ENCODE measurements around the gene SMPDL3B.

Gene SMPDL3B

DNA sequence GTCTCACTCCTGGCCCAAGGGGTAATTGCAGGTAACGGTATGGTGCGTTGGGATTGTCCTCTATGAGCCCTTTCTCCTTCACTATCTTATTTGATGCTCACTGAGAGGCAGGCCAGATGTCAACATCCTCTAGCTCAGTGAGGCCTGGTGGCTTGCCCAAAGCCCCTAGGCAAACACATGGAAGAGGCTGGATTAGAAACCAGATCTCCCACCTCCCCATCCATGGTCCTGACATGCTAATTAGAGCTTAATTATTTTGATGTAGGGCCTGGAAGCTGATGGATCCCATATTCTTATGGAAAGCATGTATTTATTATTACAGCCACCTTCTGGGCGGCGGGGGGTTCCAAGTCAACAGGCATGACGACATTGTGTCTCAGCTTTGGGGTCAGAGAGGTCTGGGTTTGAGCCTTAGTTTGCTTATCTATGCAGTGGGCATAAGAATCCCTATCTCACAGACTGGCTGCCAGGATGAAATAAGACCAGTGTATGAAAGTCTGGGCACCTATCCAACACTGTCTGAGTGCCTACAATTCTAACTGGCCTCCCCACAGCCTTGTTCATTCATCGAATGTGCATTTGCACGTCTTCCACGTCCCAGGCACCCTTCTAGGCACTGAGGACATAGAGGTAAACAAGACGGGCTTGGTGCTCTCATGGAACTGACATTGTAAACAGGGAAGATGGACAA lies 6.2 kb downstream of the SMPDL3B start:
- DNase-seq (ENCODE audit: low read depth in 2 of 2) = no peak

DNA sequence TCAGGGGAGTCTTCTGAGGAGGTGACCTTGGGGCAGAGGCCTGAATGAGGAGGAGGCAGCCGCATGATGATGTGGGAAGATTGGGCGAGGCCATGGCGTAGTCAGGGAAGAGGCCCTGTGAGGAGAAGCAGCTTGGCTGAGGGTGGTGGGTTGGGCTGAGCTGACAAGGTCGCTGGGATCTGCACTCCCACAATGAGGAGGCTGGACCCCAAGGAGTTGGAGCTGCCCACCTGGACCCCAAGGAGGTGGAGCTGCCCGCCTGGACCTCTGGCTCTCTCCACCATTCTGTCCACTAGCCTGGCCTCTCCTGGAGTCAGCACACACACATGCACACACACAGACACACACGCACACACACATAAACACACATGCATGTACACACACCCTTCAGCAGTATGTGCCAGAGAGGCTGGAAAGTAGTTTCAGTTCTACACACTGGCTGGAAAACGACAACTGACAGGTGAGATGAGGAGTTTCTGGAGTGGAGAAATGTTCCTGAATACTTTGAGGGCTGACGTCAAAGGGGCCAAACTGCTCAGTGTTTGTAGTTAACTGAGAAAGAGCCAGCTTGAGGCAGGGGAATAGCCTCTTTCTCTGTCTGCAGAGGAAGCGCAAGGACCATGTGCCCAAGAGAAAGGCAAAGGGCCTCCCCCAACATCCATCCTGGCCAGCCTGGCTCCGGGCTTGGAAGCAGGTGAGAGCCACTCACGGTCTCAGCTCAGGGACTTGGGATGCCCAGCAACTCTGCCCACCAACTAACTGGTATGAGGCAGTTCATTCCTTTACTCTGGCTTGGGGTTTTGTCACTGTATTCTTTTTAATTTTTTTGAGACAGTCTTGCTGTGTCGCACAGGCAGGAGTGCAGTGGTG lies 7.1 kb downstream of the SMPDL3B start:
- no peak for DNase-seq (ENCODE audit: low read depth in 2 of 2)

- no peak for DNase-seq (ENCODE audit: low read depth in 2 of 2)
Observed at GRCh38 chr1:27945020-27945419, 10.2 kb downstream of the SMPDL3B start.

DNA sequence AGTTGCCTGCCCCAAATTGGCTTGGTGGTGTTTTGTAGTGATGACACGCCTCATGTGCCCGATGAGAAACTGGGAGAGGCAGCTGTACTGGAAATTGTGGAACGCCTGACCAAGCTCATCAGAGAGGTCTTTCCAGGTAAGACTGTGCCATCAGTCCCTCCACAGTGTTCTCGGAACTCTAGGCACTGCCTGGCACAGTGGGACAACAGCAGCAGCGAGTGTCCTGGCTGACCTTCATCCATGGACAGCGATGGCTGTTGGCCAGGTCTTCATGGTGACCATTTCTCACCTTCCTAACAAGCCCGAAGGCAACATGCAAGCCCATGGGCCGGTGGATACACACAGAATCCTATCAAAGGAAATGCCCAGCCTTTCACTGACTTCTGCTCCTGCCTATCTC lies 14.2 kb downstream of the SMPDL3B start:
- no peak for DNase-seq (ENCODE audit: low read depth in 2 of 2)

DNA sequence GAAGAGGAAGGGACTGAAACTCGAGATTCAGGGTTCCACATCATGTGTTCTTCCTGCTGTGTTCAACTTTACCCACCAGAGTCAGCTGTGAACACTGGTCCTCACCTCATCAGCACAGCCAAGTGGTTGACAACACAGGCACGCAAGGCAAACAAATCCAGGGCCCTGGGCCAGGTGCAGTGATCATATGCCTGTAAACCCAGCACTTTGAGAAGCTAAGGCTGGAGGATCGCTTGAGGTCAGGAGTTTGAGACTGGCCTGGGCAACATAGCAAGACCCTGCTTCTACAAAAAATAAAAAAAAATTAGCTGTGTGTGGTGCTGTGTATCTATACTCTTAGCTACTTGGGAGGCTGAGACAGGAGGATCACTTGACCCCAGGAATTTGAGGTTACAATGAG lies 16.6 kb downstream of the SMPDL3B start:
- no peak for DNase-seq (ENCODE audit: low read depth in 2 of 2)

DNA sequence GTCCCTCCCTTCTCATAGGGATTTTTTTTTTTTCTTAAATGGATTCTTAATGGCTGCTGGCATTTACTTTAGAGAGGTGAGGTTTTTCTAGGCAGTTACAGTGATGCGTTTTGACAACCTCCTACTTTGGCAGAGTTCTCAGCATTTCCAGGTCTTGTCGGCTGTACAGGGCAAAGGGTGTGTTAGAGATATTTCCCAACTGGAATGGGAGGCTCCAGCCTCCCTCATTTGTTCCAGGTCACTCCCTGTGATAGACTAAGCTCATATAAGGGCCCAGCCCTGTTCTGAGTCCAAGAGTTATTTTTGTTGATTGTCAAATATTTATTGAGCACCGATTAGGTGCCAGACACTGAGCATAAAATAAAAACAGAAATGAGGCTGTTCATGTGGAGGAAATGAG lies 17.3 kb downstream of the SMPDL3B start:
- no peak for DNase-seq (ENCODE audit: low read depth in 2 of 2)

GRCh38 chr1:27954186-27954585 lies 19.4 kb downstream of the SMPDL3B start:
- no peak for DNase-seq (ENCODE audit: low read depth in 2 of 2)

DNA sequence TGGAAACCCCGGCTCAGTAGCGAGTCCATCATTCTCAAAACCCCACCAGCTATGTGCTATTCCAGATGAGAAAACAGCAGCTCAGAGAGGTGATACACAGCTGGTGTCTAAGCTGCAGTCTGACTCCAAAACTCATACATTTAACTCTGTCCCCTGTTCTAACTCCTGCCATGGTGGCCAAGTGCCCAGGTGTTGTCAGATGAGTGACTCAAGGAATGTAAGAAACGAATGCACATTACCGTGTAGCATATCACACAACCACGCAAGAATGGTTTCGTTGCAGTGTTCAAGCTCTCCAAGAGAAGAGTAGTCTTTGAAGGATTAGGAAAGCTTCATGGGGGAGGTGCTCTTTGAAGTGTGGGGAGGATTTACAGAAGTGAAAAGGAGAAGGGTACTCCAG lies 20.3 kb downstream of the SMPDL3B start:
- no peak for DNase-seq (ENCODE audit: low read depth in 2 of 2)

DNA sequence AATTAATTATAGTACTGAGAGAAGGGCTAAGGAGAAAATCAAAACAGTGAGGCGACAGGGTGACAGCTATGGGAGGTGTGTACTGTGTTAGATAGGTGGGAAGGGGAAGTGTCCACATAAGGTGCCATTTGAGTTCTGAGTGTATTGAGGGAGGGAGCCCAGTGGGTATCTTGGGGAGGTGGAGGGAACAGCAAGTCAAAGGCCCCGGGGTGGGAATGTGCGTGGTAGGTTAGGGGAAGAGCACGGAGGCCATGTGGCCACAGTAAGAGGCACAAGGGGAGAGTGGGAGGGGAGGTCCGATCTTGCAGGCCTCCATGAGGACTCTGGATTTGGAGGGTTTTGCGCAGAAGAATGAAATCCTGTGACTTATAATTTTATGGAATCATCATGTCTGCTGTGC lies 22.0 kb downstream of the SMPDL3B start:
- no peak for DNase-seq (ENCODE audit: low read depth in 2 of 2)

GRCh38 chr1:27957655-27958054 lies 22.9 kb downstream of the SMPDL3B start:
- DNase-seq (ENCODE audit: low read depth in 2 of 2) = no peak

DNA sequence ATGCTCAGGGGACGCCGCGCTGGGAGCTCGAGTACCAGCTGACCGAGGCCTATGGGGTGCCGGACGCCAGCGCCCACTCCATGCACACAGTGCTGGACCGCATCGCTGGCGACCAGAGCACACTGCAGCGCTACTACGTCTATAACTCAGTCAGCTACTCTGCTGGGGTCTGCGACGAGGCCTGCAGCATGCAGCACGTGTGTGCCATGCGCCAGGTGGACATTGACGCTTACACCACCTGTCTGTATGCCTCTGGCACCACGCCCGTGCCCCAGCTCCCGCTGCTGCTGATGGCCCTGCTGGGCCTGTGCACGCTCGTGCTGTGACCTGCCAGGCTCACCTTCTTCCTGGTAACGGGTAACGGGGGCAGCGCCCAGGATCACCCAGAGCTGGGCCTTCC lies 23.7 kb downstream of the SMPDL3B start:
- no peak for DNase-seq (ENCODE audit: low read depth in 2 of 2)

GRCh38 chr1:27959792-27960603 lies 25.2 kb downstream of the SMPDL3B start, which contains the start of gene XKR8:
TSS of gene XKR8 (plus strand) at chr1:27959973. CDS start at chr1:27960070, 97 bp downstream.
- DNase-seq (ENCODE audit: low read depth in 2 of 2) = peak; percentile 69 to 71

DNA sequence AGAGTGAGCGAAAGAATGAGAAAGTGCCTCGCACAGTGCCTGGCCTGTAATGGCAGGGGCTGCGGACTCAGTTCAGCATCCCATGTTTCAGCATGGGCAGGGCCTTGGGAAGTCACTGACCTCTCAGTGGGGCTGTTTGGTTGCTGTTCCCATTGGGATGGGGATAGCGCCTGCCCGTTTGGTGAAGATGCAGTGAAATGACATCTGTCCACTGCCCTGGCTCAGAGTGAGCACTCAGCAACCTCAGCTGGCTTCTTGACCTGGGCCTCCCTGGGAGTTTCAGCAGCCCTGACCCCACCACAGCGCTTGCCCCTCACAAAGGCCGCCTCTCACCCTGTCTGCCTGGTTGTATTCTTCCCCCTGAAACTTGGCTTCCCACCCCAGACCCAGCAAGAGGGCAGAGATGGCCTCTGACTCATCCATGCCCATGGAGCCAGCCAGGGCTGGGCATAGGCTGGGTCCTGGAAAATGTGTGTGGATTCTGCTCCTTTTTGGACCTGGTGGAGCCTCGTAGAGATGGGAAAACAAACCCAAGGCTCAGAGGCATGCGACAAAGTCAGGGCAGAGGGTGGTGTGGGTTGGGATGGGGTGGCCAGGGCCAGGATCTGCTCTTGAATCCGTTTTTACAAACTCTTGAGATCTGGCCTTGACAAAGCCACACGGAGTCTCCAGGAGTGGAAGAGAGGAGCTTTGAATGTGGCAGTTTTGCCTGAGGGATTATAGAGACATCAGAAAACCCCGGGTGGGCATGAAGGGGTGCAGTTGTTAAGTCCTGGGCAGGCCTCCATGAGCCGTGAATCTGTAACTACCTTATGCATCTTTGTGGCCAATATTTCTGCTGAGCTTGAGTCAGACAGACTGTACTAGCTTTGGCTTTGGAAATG lies 26.2 kb downstream of the SMPDL3B start:
- no peak for DNase-seq (ENCODE audit: low read depth in 2 of 2)

DNA sequence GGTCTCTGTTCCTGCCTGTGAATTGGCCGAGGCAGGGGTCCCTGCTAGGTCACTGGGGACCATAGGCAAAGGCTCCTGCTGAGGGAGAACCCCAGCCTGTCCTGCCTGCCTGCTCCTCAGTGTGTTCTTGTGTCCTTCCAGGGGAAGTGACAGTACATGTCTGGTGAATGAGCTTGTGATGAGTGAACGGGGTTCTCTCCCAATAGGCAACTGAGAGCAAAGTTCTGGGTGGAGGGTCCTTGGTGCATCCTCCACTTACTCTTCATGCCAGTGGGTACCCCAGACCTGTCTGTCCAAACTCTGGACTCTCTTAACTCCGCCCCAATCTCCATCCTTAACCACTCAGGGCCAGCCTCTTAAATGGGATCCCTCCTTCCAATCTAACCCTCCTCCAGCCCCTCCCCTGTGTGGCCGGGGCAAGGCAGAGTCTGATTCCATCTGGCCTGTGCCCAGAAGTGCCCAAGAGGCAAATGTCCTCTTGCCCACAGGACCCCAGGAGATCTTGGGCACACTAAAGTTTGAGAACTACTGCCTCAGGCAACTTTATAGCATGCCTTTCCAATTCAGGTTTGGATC lies 26.9 kb downstream of the SMPDL3B start:
- DNase-seq (ENCODE audit: low read depth in 2 of 2) = no peak

GRCh38 chr1:27963393-27963792 lies 28.6 kb downstream of the SMPDL3B start:
- no peak for DNase-seq (ENCODE audit: low read depth in 2 of 2)

GRCh38 chr1:27966402-27967105 lies 31.8 kb downstream of the SMPDL3B start:
- DNase-seq (ENCODE audit: low read depth in 2 of 2) = no peak

DNA sequence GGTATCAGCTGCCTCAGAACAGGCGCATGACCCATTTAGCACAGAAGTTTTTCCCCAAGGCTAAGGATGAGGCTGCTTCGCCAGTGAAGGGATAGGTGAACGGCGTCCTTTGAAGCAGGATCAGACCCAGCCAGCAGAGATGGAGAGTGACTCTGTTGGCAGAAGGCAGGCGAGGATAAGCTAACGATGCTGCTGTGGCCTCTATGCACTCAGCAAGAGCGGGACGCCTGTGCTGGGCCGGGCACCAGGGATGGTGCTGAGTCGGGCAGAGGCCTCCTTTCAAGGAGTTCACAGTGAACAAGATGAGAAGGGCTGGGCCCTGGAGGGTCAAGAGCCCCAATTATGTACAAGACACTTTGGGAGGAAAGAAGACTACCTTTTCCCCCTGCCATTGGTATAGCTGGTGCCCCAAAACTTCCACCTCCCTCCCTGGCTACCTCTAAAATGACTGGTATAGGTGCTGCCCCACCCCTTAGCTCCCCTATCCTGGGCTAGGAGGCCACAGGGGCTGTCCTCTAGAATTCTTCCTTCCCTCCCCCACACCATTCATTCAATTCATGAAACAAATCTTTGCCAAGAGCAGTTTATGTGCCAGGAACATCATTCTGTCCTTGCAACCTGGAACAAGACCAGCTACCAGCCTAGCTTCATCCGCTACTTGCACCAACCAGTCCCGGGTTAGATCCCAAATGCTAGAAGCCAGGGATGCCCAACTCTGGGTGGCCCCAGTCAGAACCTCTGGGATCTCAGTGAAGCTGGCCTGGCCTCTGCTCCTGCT lies 32.5 kb downstream of the SMPDL3B start:
- no peak for DNase-seq (ENCODE audit: low read depth in 2 of 2)

- DNase-seq (ENCODE audit: low read depth in 2 of 2) = no peak
Observed at GRCh38 chr1:27967884-27968466, 33.2 kb downstream of the SMPDL3B start.

DNA sequence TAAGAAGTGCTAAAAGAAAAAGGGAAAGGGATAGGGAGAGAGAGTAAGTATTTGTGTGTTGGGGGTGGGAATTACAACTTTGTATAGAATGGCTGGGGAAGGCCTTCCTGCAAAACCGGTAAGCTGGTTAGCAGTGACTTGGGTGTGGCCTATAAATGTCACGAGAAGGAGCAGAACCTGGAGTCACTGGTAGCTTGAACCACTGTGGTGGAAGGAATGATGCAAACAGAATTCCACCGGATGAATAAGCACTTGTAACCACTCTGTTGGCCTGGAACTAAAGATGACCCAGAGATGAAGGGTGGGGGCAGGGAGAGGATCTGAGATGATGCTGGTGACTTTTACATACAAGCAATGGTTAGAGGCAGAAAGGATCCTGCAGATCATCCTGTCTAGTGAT lies 33.9 kb downstream of the SMPDL3B start:
- no peak for DNase-seq (ENCODE audit: low read depth in 2 of 2)
